AG09319 (cell line): ENCODE measurements around the gene RBKS.
"Not testable (repeated sequence)": the region's sequence is repeated elsewhere in the genome, so short reads cannot be mapped to it uniquely, and the experiment has no call there.

Source experiments
- DNase-seq: peaks from one replicate; pipeline ENCODE4 v3.0.0-alpha.2; 2010; ENCODE audit warnings: low read depth; ENCODE audit errors: extremely low read depth
- TF ChIP-seq, protein P1 (sequence below): IDR thresholded peaks from 2 replicates; pipeline ENCODE4 v1.5.1; 2011; ENCODE audit warnings: low read depth, mild to moderate bottlenecking, inconsistent platforms, low read length, moderate library complexity

The RBKS gene

GRCh38 chr2:27885661-27886060 is 4.5 kb downstream of the RBKS start:
- DNase-seq, result no peak
- TF ChIP-seq, protein P1, sequence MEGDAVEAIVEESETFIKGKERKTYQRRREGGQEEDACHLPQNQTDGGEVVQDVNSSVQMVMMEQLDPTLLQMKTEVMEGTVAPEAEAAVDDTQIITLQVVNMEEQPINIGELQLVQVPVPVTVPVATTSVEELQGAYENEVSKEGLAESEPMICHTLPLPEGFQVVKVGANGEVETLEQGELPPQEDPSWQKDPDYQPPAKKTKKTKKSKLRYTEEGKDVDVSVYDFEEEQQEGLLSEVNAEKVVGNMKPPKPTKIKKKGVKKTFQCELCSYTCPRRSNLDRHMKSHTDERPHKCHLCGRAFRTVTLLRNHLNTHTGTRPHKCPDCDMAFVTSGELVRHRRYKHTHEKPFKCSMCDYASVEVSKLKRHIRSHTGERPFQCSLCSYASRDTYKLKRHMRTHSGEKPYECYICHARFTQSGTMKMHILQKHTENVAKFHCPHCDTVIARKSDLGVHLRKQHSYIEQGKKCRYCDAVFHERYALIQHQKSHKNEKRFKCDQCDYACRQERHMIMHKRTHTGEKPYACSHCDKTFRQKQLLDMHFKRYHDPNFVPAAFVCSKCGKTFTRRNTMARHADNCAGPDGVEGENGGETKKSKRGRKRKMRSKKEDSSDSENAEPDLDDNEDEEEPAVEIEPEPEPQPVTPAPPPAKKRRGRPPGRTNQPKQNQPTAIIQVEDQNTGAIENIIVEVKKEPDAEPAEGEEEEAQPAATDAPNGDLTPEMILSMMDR, result no peak

GRCh38 chr2:27885234-27885633 is 5.0 kb downstream of the RBKS start:
- no peak for DNase-seq
- TF ChIP-seq, protein P1, result no peak

DNA sequence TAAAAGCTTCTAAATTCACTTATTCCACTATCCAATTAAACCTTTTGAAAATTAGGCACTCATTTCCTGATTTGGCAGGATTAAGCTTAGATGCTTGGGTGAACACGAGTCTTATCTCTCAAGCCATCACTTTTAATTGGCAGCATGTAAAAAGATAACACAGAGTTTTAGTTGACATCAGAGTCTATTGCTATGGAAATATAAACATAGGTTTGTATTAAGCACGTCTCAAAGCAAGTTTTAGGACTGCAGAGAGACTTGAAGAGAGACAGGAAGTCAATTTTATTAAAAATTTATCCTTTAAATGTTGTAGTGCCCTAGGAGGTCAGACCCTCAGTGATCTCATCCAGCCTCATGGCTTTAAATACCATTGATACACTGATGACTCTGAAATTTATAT is 5.6 kb downstream of the RBKS start:
- TF ChIP-seq, protein P1, result no peak
- no peak for DNase-seq

- not testable (repeated sequence) for DNase-seq
These were observed 7.6 kb downstream of the RBKS start for GRCh38 chr2:27882584-27882922.

DNA sequence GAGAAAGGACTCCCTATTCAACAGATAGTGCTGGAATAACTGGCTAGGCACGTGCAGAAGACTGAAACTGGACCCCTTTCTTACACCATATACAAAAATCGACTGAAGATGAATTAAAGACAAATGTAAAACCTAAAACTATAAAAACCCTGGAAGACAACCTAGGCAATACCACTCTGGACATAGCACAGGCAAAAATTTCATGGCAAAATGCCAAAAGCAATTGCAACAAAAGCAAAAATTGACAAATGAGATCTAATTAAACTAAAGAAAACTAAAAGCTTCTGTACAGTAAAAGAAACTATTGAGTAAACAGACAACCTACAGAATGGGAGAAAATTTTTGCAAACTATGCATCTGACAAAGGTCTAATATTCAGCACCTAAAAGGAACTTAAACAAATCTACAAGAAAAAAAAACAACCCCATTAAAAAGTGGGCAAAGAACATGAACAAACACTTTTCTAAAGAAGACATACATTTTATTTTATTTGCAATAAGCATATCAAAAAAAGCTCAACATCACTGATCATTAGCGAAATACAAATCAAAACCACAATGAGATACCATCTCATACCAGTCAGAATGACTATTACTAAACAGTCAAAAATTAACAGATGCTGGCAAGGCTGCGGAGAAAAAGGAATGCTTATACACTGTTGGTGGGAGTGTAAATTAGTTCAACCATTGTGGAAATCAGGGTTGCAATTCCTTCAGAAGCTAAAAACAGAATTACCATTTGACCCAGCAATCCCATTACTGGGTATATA is 8.2 kb downstream of the RBKS start:
- DNase-seq, result not testable (repeated sequence)

GRCh38 chr2:27878825-27879224 is 11.4 kb downstream of the RBKS start:
- DNase-seq, result no peak
- TF ChIP-seq, protein P1, result no peak

- no peak for DNase-seq
- TF ChIP-seq, protein P1, result no peak
These were observed 14.9 kb downstream of the RBKS start for GRCh38 chr2:27875089-27875881.

DNA sequence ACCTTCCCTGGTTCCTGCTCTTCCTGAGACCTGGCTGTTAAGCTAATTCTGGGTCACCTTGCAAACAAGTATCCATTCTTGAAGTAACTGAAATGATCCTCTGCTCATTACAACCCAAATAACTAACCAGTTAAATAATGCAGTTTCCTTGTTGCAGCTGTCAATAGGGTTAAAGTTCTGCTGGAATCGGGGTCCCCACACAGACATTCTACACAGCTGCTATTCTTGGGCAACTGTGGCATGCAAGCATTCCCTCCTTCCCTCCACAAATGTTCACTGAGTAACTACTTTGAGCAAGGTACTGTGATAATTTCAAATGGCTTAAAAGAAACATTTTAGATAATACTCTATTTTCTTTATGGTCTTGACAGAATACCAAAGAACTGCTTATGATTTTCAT is 17.1 kb downstream of the RBKS start:
- TF ChIP-seq, protein P1, result no peak
- no peak for DNase-seq
